K562 (cell line): ENCODE results near the gene PTPRZ1. TPM values are rescaled to one million over a fixed set of nuclear protein-coding genes. Genes with fewer than 3 reads are reported as not detected.

Experiments used
- ATAC-seq: fragments of 200-7000 bp; cut with Tn5 transposase; 3 replicates; pipeline ENCODE4 v1.9.1; 2020; ENCODE audit warnings: moderate library complexity
- BruUV-seq: library from RNA; stranded (reverse); fragments of 400-500 nt; replicated peaks from 2 replicates; lab custom pipeline; 2021; lab: Mats Ljungman, UMichigan
- CTCF ChIA-PET: fragments of 300-600 bp; formaldehyde crosslinking; extraction: SDS; loops from one replicate; lab custom pipeline; 2021; ENCODE audit warnings: low intra/inter-chr PET ratio; lab: Yijun Ruan, JAX
- POLR2A ChIA-PET: fragments of 300-600, 350-650 bp; sonication (Branson Sonifier 250); formaldehyde crosslinking; extraction: SDS; loops from one replicate; lab custom pipeline; 2021; ENCODE audit warnings: antibody characterized with exemption, inconsistent platforms; lab: Yijun Ruan, JAX
- DNase-seq, 4 experiments: peaks; one replicate each; pipeline versions ENCODE4 v3.0.0 to v3.0.0-alpha.2; 2011 to 2018; ENCODE audit warnings: low spot score in 3 of 4, mixed read lengths in 3 of 4; ENCODE audit errors: extremely low read depth in 1 of 4
- FAIRE-seq: peaks from 2 replicates; lab custom pipeline; 2011; peaks lifted over from hg19 to GRCh38; lab: Jason Lieb, UNC
- H2AFZ ChIP-seq: 2 replicates; pipeline ENCODE4 v1.6.0; 2011; ENCODE audit warnings: low read depth, low read length, control low read depth, inconsistent platforms
- H3K27ac ChIP-seq: fragments of 200-600 bp; 3 replicates; pipeline ENCODE4 v1.8.0; 2011; ENCODE audit warnings: low read depth, mild to moderate bottlenecking, control low read depth, inconsistent platforms, low read length, moderate library complexity, mixed read lengths; ENCODE audit errors: extremely low read depth
- H3K27me3 ChIP-seq, 2 experiments: fragments of 300-600 bp in 1 of 2; 2 replicates in 1 of 2; 3 replicates in 1 of 2; pipeline versions ENCODE4 v1.6.0 to v1.8.0; 2011; ENCODE audit warnings: inconsistent platforms in 2 of 2, low read length in 2 of 2, mild to moderate bottlenecking in 1 of 2, mixed read lengths in 1 of 2, moderate library complexity in 1 of 2; ENCODE audit not compliant: control insufficient read depth in 2 of 2, insufficient read depth in 2 of 2
- H3K36me3 ChIP-seq: fragments of 300-600 bp; 3 replicates; pipeline ENCODE4 v1.8.0; 2011; ENCODE audit warnings: mild to moderate bottlenecking, low read length, inconsistent platforms; ENCODE audit not compliant: control insufficient read depth, insufficient read depth
- H3K4me1 ChIP-seq, 2 experiments: fragments of 200-600 bp in 1 of 2; replicated peaks in 1 of 2; 2 replicates in 1 of 2; 3 replicates in 1 of 2; pipeline versions ENCODE4 v1.5.1 to v1.8.0; 2011; ENCODE audit warnings: inconsistent platforms in 2 of 2, low read length in 2 of 2, mild to moderate bottlenecking in 1 of 2, mixed read lengths in 1 of 2, moderate library complexity in 1 of 2; ENCODE audit not compliant: control insufficient read depth in 2 of 2, insufficient read depth in 2 of 2
- H3K4me2 ChIP-seq: 2 replicates; pipeline ENCODE4 v1.6.1; 2011; ENCODE audit warnings: low read length, control low read depth, inconsistent platforms, mixed read lengths; ENCODE audit not compliant: insufficient read depth
- H3K4me3 ChIP-seq: fragments of 200-600 bp; sonication (generic), shearing (Covaris generic); 2 replicates; pipeline ENCODE4 v1.5.1; 2016; ENCODE audit warnings: control low read depth, inconsistent platforms
- H3K79me2 ChIP-seq: fragments of 200-600 bp; 3 replicates; pipeline ENCODE4 v1.8.0; 2011; ENCODE audit warnings: low read length, inconsistent platforms; ENCODE audit not compliant: control insufficient read depth, insufficient read depth
- H3K9ac ChIP-seq, 2 experiments: 2 replicates each; pipeline versions ENCODE4 v1.6.0 to v1.6.1; 2011; ENCODE audit warnings: low read depth in 2 of 2, low read length in 2 of 2, control low read depth in 1 of 2, inconsistent platforms in 1 of 2, mild to moderate bottlenecking in 1 of 2, mixed read lengths in 1 of 2; ENCODE audit not compliant: insufficient read depth in 1 of 2
- H3K9me1 ChIP-seq: one replicate; pipeline ENCODE4 v1.6.0; 2011; ENCODE audit warnings: inconsistent platforms, mild to moderate bottlenecking, low read length, moderate library complexity; ENCODE audit not compliant: control insufficient read depth, insufficient read depth
- H3K9me3 ChIP-seq: replicated peaks from 2 replicates; pipeline ENCODE4 v1.5.1; 2011; ENCODE audit warnings: low read depth, low read length, inconsistent platforms; ENCODE audit not compliant: control insufficient read depth, insufficient read depth
- H4K20me1 ChIP-seq: replicated peaks from 2 replicates; pipeline ENCODE4 v1.6.1; 2011; ENCODE audit warnings: low read length, inconsistent platforms, mixed read lengths; ENCODE audit not compliant: control insufficient read depth, insufficient read depth
- DDX20 ChIP-seq: fragments of 450-650 bp; IDR thresholded peaks from 2 replicates; pipeline ENCODE4 v1.6.1; 2016; ENCODE audit warnings: missing genetic modification characterization, low read depth, mild to moderate bottlenecking, missing compliant biosample characterization, moderate library complexity
- ERF ChIP-seq: fragments of 450-650 bp; formaldehyde crosslinking; IDR thresholded peaks from 2 replicates; pipeline ENCODE4 v1.4.0; 2020; ENCODE audit warnings: mild to moderate bottlenecking, mixed read lengths
- FOXK2 ChIP-seq, 2 experiments: fragments of 450-650 bp; IDR thresholded peaks in 1 of 2; conservative IDR thresholded peaks in 1 of 2; 2 replicates each; pipeline ENCODE4 v1.6.1; 2016; ENCODE audit warnings: low read depth in 2 of 2, mild to moderate bottlenecking in 1 of 2
- GTF2B ChIP-seq: IDR thresholded peaks from 2 replicates; pipeline ENCODE4 v1.6.1; 2011; ENCODE audit not compliant: insufficient read length; ENCODE audit errors: extremely low read depth
- NELFE ChIP-seq: IDR thresholded peaks from 2 replicates; pipeline ENCODE4 v1.6.1; 2011; ENCODE audit warnings: mild to moderate bottlenecking; ENCODE audit not compliant: insufficient read depth, insufficient read length
- NR1H2 ChIP-seq: sonication (generic); formaldehyde crosslinking; IDR thresholded peaks from 2 replicates; pipeline ENCODE4 v1.4.0; 2020; ENCODE audit warnings: mild to moderate bottlenecking, missing genetic modification reagents
- POLR2B ChIP-seq: fragments of 450-650 bp; IDR thresholded peaks from 2 replicates; pipeline ENCODE4 v1.6.1; 2018; ENCODE audit warnings: low read depth; ENCODE audit not compliant: partially characterized antibody
- PTTG1 ChIP-seq: fragments of 450-650 bp; IDR thresholded peaks from 2 replicates; pipeline ENCODE4 v1.6.1; 2016; ENCODE audit warnings: low read depth, mild to moderate bottlenecking, missing genetic modification characterization, missing compliant biosample characterization
- SMAD3 ChIP-seq: fragments of 450-650 bp; formaldehyde crosslinking; conservative IDR thresholded peaks from 2 replicates; pipeline ENCODE4 v1.4.0; 2020; ENCODE audit warnings: mild to moderate bottlenecking
- ZFP1 ChIP-seq: fragments of 450-650 bp; formaldehyde crosslinking; IDR thresholded peaks from 2 replicates; pipeline ENCODE4 v1.4.0; 2020; ENCODE audit warnings: mild to moderate bottlenecking, mixed read lengths
- ZNF133 ChIP-seq: fragments of 250-450 bp; sonication (Bioruptor Pico); IDR thresholded peaks from 2 replicates; pipeline ENCODE4 v1.4.0; 2020; ENCODE audit warnings: mild to moderate bottlenecking
- ZNF551 ChIP-seq: fragments of 250-450 bp; sonication (Bioruptor Pico); IDR thresholded peaks from 2 replicates; pipeline ENCODE4 v1.5.0; 2021; ENCODE audit warnings: mild to moderate bottlenecking, moderate library complexity
- ZNF830 ChIP-seq: fragments of 250-450 bp; sonication (Bioruptor Pico); IDR thresholded peaks from 2 replicates; pipeline ENCODE4 v1.5.0; 2021; ENCODE audit warnings: mild to moderate bottlenecking
- WGBS: fragments of 100-300 bp; shearing (Covaris generic); methylation state at CpG from one replicate; pipeline ENCODE4 v1.1.6; 2016; ENCODE audit warnings: low coverage, mixed read lengths; ENCODE audit not compliant: insufficient coverage; ENCODE audit errors: missing lambda C conversion rate; 5-methylcytosine and 5-hydroxymethylcytosine counted together
- in situ Hi-C: fragments of 300-500 bp; cut with MboI; formaldehyde crosslinking; loops from 4 replicates; pipeline ENCODE4 v1.15.0; 2018; ENCODE audit warnings: inconsistent platforms, mixed read lengths
- intact Hi-C: fragments of 100-400 bp; cut with micrococcal nuclease; formaldehyde crosslinking; loops from 2 replicates; pipeline ENCODE4 v1.14.2; 2022
- polyA plus RNA-seq, 8 experiments: library from polyadenylated mRNA; depleted of rRNA in 4 of 8; stranded (reverse) in 5 of 8; unstranded in 3 of 8; fragments of >200 nt; fragmentation: Nextera tagmentation in 2 of 8; fragmentation: Illumina TruSeq in 1 of 8; extraction: Ambion mirVana in 2 of 8; extraction: Trizol in 1 of 8; gene quantifications; 2 replicates each; pipeline versions ENCODE4 v1.2.1 to v1.2.3, GENCODE V29; 2011 to 2014; ENCODE audit warnings: inconsistent platforms in 1 of 8, missing spikeins in 1 of 8
- total RNA-seq, 7 experiments: library from RNA; depleted of rRNA in 6 of 7; stranded (reverse); fragments of >200 nt in 6 of 7; fragmentation: Illumina TruSeq in 2 of 7; extraction: Trizol in 2 of 7; gene quantifications; 2 replicates each; pipeline versions ENCODE4 v1.2.1 to v1.2.3, GENCODE V29; 2011 to 2021; ENCODE audit warnings: low replicate concordance in 1 of 7
- TF ChIP-seq, protein P1 (sequence below): fragments of 250-450 bp; sonication (Bioruptor Pico); IDR thresholded peaks from 2 replicates; pipeline ENCODE4 v1.9.0; 2021; ENCODE audit warnings: mild to moderate bottlenecking, inconsistent platforms

PTPRZ1 gene
- total and polyA plus RNA-seq, 9 of the 15 experiments (the other 6 are each of a cell fraction or from before 2014, with no cell fraction given), result 0.04 TPM; not detected in 7

DNA sequence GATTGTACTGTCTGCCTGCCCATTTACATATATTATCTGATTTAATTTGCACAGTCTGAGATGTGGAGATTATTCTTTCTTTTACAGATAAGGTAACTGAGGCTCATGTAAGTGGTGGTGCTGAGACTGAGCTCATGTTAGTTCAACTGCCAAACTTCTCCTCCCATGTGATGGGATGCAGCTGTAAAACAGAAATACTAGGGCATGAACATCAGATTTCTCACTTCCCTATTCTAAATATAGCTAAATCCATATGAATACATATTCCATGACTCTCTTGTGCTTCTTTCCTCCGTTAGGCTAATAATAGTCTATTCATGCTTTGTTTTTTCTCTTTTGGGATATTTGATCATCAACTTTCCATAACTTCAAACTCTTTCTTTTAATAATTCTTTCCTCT is 84.7 kb downstream of the PTPRZ1 start:
- Histone ChIP-seq H3K36me3 (no peaks in the 10 kb centered on the region), H3K27ac (no peak overlapping the region), H3K27me3 (no peaks in the 10 kb centered on the region), H3K9ac (no peak overlapping the region), H3K4me3 (no peak overlapping the region), H3K9me3 (peaks cover 4% of the 10 kb centered on the region; the same call in 1 of the 2 replicates), H4K20me1 (no peaks in the 10 kb centered on the region), H3K4me1 (no peaks in the 10 kb centered on the region), H3K9me1 (no peaks in the 10 kb centered on the region), H3K4me2 (no peak overlapping the region), H3K79me2 (no peaks in the 10 kb centered on the region), H2AFZ (no peak overlapping the region)
- WGBS, result 0% methylated on average over 1 of the region's 1 CpG
- TF ChIP-seq DDX20 (tag) (no peak), ZNF133 (CRISPR knock-in tag) (no peak), GTF2B (no peak), NR1H2 (CRISPR knock-in tag) (no peak), ZNF830 (no peak), ERF (no peak), FOXK2 (conservative IDR thresholded peaks at IDR 0.05 in 1 of 2, IDR thresholded peaks at IDR 0.05 in 1 of 2; ENCODE audit: low read depth in 2 of 2) (no peak), PTTG1 (tag) (no peak), POLR2B (no peak), ZNF551 (CRISPR knock-in tag) (no peak), ZFP1 (CRISPR knock-in tag) (no peak), NELFE (no peak), SMAD3 (no peak)
- TF ChIP-seq, protein P1, sequence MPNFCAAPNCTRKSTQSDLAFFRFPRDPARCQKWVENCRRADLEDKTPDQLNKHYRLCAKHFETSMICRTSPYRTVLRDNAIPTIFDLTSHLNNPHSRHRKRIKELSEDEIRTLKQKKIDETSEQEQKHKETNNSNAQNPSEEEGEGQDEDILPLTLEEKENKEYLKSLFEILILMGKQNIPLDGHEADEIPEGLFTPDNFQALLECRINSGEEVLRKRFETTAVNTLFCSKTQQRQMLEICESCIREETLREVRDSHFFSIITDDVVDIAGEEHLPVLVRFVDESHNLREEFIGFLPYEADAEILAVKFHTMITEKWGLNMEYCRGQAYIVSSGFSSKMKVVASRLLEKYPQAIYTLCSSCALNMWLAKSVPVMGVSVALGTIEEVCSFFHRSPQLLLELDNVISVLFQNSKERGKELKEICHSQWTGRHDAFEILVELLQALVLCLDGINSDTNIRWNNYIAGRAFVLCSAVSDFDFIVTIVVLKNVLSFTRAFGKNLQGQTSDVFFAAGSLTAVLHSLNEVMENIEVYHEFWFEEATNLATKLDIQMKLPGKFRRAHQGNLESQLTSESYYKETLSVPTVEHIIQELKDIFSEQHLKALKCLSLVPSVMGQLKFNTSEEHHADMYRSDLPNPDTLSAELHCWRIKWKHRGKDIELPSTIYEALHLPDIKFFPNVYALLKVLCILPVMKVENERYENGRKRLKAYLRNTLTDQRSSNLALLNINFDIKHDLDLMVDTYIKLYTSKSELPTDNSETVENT (CRISPR knock-in tag), result no peak
- no TSS peak for BruUV-seq
- ATAC-seq (no peak), DNase-seq (no peak), FAIRE-seq (no peak)
- POLR2A ChIA-PET, result no interaction called here
- intact Hi-C loops (no loop called here), in situ Hi-C loops (no loop called here)
- CTCF ChIA-PET, result no interaction called here
